Effector memory CD4-positive, alpha-beta T cell (primary cell): ENCODE results near the gene ATP10A.

Experiments
- DNase-seq, 3 donors: peaks; one replicate each; pipeline ENCODE4 v3.0.0-alpha.2; 2020
- H3K27ac ChIP-seq: 2 replicates; pipeline ENCODE4 v1.7.0; 2013; ENCODE audit warnings: mild to moderate bottlenecking, low read length, moderate library complexity; ENCODE audit not compliant: insufficient read depth, poor library complexity, severe bottlenecking
- H3K27me3 ChIP-seq: replicated peaks from 2 replicates; pipeline ENCODE4 v1.7.0; 2013; ENCODE audit warnings: mild to moderate bottlenecking, low read length; ENCODE audit not compliant: insufficient read depth, control insufficient read depth, poor library complexity, severe bottlenecking
- H3K36me3 ChIP-seq: 2 replicates; pipeline ENCODE4 v1.7.0; 2013; ENCODE audit warnings: mild to moderate bottlenecking, low read length, moderate library complexity; ENCODE audit not compliant: control insufficient read depth, insufficient read depth
- H3K4me1 ChIP-seq: 2 replicates; pipeline ENCODE4 v1.7.0; 2013; ENCODE audit warnings: low read length, mild to moderate bottlenecking; ENCODE audit not compliant: control insufficient read depth, insufficient read depth, poor library complexity, severe bottlenecking
- H3K4me3 ChIP-seq: 2 replicates; pipeline ENCODE4 v1.7.0; 2013; ENCODE audit warnings: low read length, low read depth, mild to moderate bottlenecking; ENCODE audit not compliant: insufficient read depth, poor library complexity, severe bottlenecking
- H3K9me3 ChIP-seq: 2 replicates; pipeline ENCODE4 v1.7.0; 2013; ENCODE audit warnings: mild to moderate bottlenecking, low read length, moderate library complexity; ENCODE audit not compliant: control insufficient read depth

ATP10A gene

GRCh38 chr15:25668236-25668795 lies 194.8 kb downstream of the ATP10A start:
- H3K27me3 ChIP-seq, result no peaks in the 10 kb centered on the region

GRCh38 chr15:25667829-25668228 lies 195.3 kb downstream of the ATP10A start:
- Histone ChIP-seq H3K27ac (no peak overlapping the region), H3K27me3 (no peaks in the 10 kb centered on the region), H3K4me1 (no peaks in the 10 kb centered on the region), H3K4me3 (no peak overlapping the region), H3K9me3 (no peaks in the 10 kb centered on the region), H3K36me3 (no peaks in the 10 kb centered on the region)
- DNase-seq, result no peak

More at GRCh38 chr15:25668236-25668795, 194.8 kb downstream of the ATP10A start:
- H3K9me3 ChIP-seq, result no peaks in the 10 kb centered on the region
- no peaks in the 10 kb centered on the region for H3K4me1 ChIP-seq
- no peaks in the 10 kb centered on the region for H3K36me3 ChIP-seq
- no peak overlapping the region for H3K27ac ChIP-seq
- no peak for DNase-seq
- no peak overlapping the region for H3K4me3 ChIP-seq

GRCh38 chr15:25665913-25666312 lies 197.2 kb downstream of the ATP10A start:
- no peaks in the 10 kb centered on the region for H3K4me1 ChIP-seq
- H3K9me3 ChIP-seq, result no peaks in the 10 kb centered on the region
- no peak overlapping the region for H3K27ac ChIP-seq
- H3K27me3 ChIP-seq, result no peaks in the 10 kb centered on the region
- H3K36me3 ChIP-seq, result no peaks in the 10 kb centered on the region
- DNase-seq, result no peak
- H3K4me3 ChIP-seq, result no peak overlapping the region

GRCh38 chr15:25664761-25665160 lies 198.4 kb downstream of the ATP10A start:
- Histone ChIP-seq H3K27ac (no peak overlapping the region), H3K4me3 (no peak overlapping the region), H3K4me1 (no peaks in the 10 kb centered on the region), H3K9me3 (no peaks in the 10 kb centered on the region), H3K27me3 (no peaks in the 10 kb centered on the region), H3K36me3 (no peaks in the 10 kb centered on the region)
- no peak for DNase-seq

GRCh38 chr15:25663515-25663914 lies 199.6 kb downstream of the ATP10A start:
- H3K36me3 ChIP-seq, result no peaks in the 10 kb centered on the region

GRCh38 chr15:25661898-25662297 lies 201.2 kb downstream of the ATP10A start:
- H3K27ac ChIP-seq, result no peak overlapping the region
- H3K4me3 ChIP-seq, result no peak overlapping the region
- no peak for DNase-seq
- H3K9me3 ChIP-seq, result no peaks in the 10 kb centered on the region
- no peaks in the 10 kb centered on the region for H3K4me1 ChIP-seq
- no peaks in the 10 kb centered on the region for H3K27me3 ChIP-seq
- H3K36me3 ChIP-seq, result no peaks in the 10 kb centered on the region

More at GRCh38 chr15:25663515-25663914, 199.6 kb downstream of the ATP10A start:
- Histone ChIP-seq H3K27me3 (no peaks in the 10 kb centered on the region), H3K27ac (no peak overlapping the region), H3K4me3 (no peak overlapping the region), H3K9me3 (no peaks in the 10 kb centered on the region), H3K4me1 (no peaks in the 10 kb centered on the region)
- DNase-seq, result no peak

GRCh38 chr15:25659251-25659650 lies 203.9 kb downstream of the ATP10A start:
- DNase-seq, result no peak
- no peaks in the 10 kb centered on the region for H3K9me3 ChIP-seq
- H3K27me3 ChIP-seq, result no peaks in the 10 kb centered on the region
- no peaks in the 10 kb centered on the region for H3K4me1 ChIP-seq
- H3K27ac ChIP-seq, result no peak overlapping the region
- H3K4me3 ChIP-seq, result no peak overlapping the region
- H3K36me3 ChIP-seq, result no peaks in the 10 kb centered on the region

GRCh38 chr15:25658560-25658959 lies 204.6 kb downstream of the ATP10A start:
- Histone ChIP-seq H3K36me3 (no peaks in the 10 kb centered on the region), H3K9me3 (no peaks in the 10 kb centered on the region), H3K4me1 (no peaks in the 10 kb centered on the region), H3K27me3 (no peaks in the 10 kb centered on the region), H3K4me3 (no peak overlapping the region), H3K27ac (no peak overlapping the region)
- no peak for DNase-seq

- H3K4me1 ChIP-seq, result no peaks in the 10 kb centered on the region
- H3K4me3 ChIP-seq, result no peak overlapping the region
- no peaks in the 10 kb centered on the region for H3K27me3 ChIP-seq
- H3K36me3 ChIP-seq, result no peaks in the 10 kb centered on the region
- DNase-seq, result no peak
- H3K9me3 ChIP-seq, result no peaks in the 10 kb centered on the region
- H3K27ac ChIP-seq, result no peak overlapping the region
These were observed 207.7 kb downstream of the ATP10A start for GRCh38 chr15:25655207-25655948.

- no peaks in the 10 kb centered on the region for H3K9me3 ChIP-seq
- H3K4me1 ChIP-seq, result no peaks in the 10 kb centered on the region
- DNase-seq, result no peak
- no peak overlapping the region for H3K27ac ChIP-seq
- no peak overlapping the region for H3K4me3 ChIP-seq
- H3K36me3 ChIP-seq, result no peaks in the 10 kb centered on the region
- H3K27me3 ChIP-seq, result no peaks in the 10 kb centered on the region
These were observed 209.8 kb downstream of the ATP10A start for GRCh38 chr15:25653371-25653770.
